ENCODE measurements around the gene SLC25A1. TPM values are rescaled to one million over a fixed set of nuclear protein-coding genes. Genes with fewer than 3 reads are reported as not detected.

Gene SLC25A1
- total RNA-seq, 1 experiment from 2014 or later = 162 TPM

- intact Hi-C loops (cut with micrococcal nuclease; ENCODE audit: unreplicated experiment) = no loop called here
These were observed 17.5 kb upstream of the SLC25A1 start for GRCh38 chr22:19195796-19196731.

GRCh38 chr22:19194766-19195536 lies 16.4 kb upstream of the SLC25A1 start:
- CTCF ChIA-PET = no interaction called here
- ATAC-seq = no peak

More at GRCh38 chr22:19195796-19196731, 17.5 kb upstream of the SLC25A1 start:
- Histone ChIP-seq H3K36me3 (ENCODE audit: control insufficient read depth, insufficient read depth, low read length) (no peaks in the 10 kb centered on the region), H3K27ac (ENCODE audit: low read length) (no peak overlapping the region), H3K9me3 (ENCODE audit: control insufficient read depth, insufficient read depth, low read depth, low read length) (no peaks in the 10 kb centered on the region), H3K4me3 (ENCODE audit: low read depth in 2 of 2, low read length in 2 of 2) (no peak overlapping the region), H3K27me3 (ENCODE audit: control insufficient read depth, insufficient read depth, low read length) (no peaks in the 10 kb centered on the region), H3K4me1 (ENCODE audit: control insufficient read depth, insufficient read depth, low read length) (no peaks in the 10 kb centered on the region)
- ChIA-PET POLR2A (interaction anchor here (0.5 kb wide), 1 partner anchor 243 kb away, joined by 8 read pairs; no protein-coding TSS in a partner anchor), CTCF (no interaction called here)
- no peak for DNase-seq (ENCODE audit: low read depth, low spot score)
- ATAC-seq = no peak
- TF ChIP-seq POLR2AphosphoS5 (IDR thresholded peaks at IDR 0.05; ENCODE audit: low read depth, low read length) (no peak), TCF7L2 (IDR thresholded peaks at IDR 0.05; ENCODE audit: low read depth, low read length) (no peak), SIN3A (IDR thresholded peaks at IDR 0.05; ENCODE audit: borderline replicate concordance, insufficient read depth, low read depth, low read length) (no peak)
- TF ChIP-seq, protein P1, sequence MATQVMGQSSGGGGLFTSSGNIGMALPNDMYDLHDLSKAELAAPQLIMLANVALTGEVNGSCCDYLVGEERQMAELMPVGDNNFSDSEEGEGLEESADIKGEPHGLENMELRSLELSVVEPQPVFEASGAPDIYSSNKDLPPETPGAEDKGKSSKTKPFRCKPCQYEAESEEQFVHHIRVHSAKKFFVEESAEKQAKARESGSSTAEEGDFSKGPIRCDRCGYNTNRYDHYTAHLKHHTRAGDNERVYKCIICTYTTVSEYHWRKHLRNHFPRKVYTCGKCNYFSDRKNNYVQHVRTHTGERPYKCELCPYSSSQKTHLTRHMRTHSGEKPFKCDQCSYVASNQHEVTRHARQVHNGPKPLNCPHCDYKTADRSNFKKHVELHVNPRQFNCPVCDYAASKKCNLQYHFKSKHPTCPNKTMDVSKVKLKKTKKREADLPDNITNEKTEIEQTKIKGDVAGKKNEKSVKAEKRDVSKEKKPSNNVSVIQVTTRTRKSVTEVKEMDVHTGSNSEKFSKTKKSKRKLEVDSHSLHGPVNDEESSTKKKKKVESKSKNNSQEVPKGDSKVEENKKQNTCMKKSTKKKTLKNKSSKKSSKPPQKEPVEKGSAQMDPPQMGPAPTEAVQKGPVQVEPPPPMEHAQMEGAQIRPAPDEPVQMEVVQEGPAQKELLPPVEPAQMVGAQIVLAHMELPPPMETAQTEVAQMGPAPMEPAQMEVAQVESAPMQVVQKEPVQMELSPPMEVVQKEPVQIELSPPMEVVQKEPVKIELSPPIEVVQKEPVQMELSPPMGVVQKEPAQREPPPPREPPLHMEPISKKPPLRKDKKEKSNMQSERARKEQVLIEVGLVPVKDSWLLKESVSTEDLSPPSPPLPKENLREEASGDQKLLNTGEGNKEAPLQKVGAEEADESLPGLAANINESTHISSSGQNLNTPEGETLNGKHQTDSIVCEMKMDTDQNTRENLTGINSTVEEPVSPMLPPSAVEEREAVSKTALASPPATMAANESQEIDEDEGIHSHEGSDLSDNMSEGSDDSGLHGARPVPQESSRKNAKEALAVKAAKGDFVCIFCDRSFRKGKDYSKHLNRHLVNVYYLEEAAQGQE (IDR thresholded peaks at IDR 0.05; ENCODE audit: insufficient read depth in 1 of 2, low read depth in 2 of 2, low read length in 1 of 2) = no peak
- TF ChIP-seq, protein P2, sequence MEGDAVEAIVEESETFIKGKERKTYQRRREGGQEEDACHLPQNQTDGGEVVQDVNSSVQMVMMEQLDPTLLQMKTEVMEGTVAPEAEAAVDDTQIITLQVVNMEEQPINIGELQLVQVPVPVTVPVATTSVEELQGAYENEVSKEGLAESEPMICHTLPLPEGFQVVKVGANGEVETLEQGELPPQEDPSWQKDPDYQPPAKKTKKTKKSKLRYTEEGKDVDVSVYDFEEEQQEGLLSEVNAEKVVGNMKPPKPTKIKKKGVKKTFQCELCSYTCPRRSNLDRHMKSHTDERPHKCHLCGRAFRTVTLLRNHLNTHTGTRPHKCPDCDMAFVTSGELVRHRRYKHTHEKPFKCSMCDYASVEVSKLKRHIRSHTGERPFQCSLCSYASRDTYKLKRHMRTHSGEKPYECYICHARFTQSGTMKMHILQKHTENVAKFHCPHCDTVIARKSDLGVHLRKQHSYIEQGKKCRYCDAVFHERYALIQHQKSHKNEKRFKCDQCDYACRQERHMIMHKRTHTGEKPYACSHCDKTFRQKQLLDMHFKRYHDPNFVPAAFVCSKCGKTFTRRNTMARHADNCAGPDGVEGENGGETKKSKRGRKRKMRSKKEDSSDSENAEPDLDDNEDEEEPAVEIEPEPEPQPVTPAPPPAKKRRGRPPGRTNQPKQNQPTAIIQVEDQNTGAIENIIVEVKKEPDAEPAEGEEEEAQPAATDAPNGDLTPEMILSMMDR (IDR thresholded peaks at IDR 0.05) = no peak
- BruUV-seq (replicated peaks) = no TSS peak
- in situ Hi-C loops (cut with HindIII; ENCODE audit: low pct_unique_long_range_greater_than_20kb, low sequenced_read_pairs) = no loop called here

More at GRCh38 chr22:19194766-19195536, 16.4 kb upstream of the SLC25A1 start:
- TF ChIP-seq POLR2AphosphoS5 (IDR thresholded peaks at IDR 0.05; ENCODE audit: low read depth, low read length) (no peak), SIN3A (IDR thresholded peaks at IDR 0.05; ENCODE audit: borderline replicate concordance, insufficient read depth, low read depth, low read length) (no peak), TCF7L2 (IDR thresholded peaks at IDR 0.05; ENCODE audit: low read depth, low read length) (no peak)
- TF ChIP-seq, protein P2 (IDR thresholded peaks at IDR 0.05) = no peak
- TF ChIP-seq, protein P1 (IDR thresholded peaks at IDR 0.05; ENCODE audit: insufficient read depth in 1 of 2, low read depth in 2 of 2, low read length in 1 of 2) = no peak
- DNase-seq (ENCODE audit: low read depth, low spot score) = no peak
- H3K27me3 ChIP-seq (ENCODE audit: control insufficient read depth, insufficient read depth, low read length) = no peaks in the 10 kb centered on the region
- no peak overlapping the region for H3K4me3 ChIP-seq (ENCODE audit: low read depth in 2 of 2, low read length in 2 of 2)
- POLR2A ChIA-PET = interaction anchor here (0.5 kb wide), 1 partner anchor 244 kb away, joined by 8 read pairs; no protein-coding TSS in a partner anchor
- intact Hi-C loops (cut with micrococcal nuclease; ENCODE audit: unreplicated experiment) (no loop called here), in situ Hi-C loops (cut with HindIII; ENCODE audit: low pct_unique_long_range_greater_than_20kb, low sequenced_read_pairs) (no loop called here)
- no peaks in the 10 kb centered on the region for H3K36me3 ChIP-seq (ENCODE audit: control insufficient read depth, insufficient read depth, low read length)
- no peaks in the 10 kb centered on the region for H3K9me3 ChIP-seq (ENCODE audit: control insufficient read depth, insufficient read depth, low read depth, low read length)
- no peak overlapping the region for H3K27ac ChIP-seq (ENCODE audit: low read length)
- H3K4me1 ChIP-seq (ENCODE audit: control insufficient read depth, insufficient read depth, low read length) = no peaks in the 10 kb centered on the region
- no TSS peak for BruUV-seq (replicated peaks)

All from Panc1 (cell line).